Stimulated activated CD4-positive, alpha-beta T cell treated with anti-CD3 and anti-CD28 coated beads, Interleukin-2, amount 100 ng/mL, for 4 hours (primary cell): ENCODE measurements around the gene NTM.

Experiments used
- DNase-seq: peaks from one replicate; pipeline ENCODE4 v3.0.0-alpha.2; 2020; ENCODE audit warnings: low read depth

The NTM gene

GRCh38 chr11:131865860-131866259, 495.4 kb downstream of the NTM start:
- no peak for DNase-seq

DNA sequence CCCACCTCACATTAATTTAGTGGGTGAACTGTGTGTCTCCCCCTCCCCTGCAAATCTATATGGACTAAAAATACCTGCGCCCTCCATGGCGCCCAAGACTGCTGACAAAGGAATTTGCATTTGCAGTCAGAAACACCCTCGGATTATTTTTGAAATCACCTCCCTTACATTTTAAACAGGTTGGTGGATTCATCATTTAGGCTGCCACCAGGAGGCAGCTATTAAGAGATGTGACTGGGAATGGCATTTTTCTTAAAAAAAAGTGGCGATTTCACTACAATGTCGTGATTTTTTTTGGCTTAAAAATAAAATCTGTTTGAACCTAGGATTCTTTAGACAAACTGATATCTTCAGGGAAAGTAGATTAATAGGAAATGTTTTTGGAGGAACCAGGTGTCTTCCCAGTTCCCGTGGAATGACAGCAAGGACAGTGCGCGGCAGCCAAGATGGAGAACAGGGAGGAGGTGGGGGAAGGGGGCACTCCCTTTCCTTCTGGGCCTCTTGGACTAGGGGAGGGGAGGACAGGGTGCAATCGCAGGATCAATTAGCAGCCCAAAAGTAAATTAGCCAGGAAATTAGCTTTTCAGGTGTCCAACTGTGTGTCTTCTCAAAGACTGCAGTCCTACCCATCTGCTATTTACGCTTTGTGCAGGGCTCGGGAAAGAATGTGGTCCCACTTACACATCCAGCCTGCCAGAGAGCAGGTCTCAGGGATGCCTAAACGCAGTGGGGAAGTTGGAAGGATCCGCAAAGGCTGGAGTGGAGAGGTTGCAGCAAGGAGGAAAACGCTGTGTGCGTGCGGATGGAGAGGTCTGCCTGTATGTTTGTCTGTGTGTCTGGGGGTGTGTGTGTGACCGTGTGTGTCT, 496.4 kb downstream of the NTM start:
- DNase-seq = no peak

GRCh38 chr11:131867457-131868257, 497.2 kb downstream of the NTM start:
- no peak for DNase-seq

- DNase-seq = no peak
Observed at GRCh38 chr11:131868629-131869507, 498.5 kb downstream of the NTM start.

GRCh38 chr11:131870305-131870704, 499.9 kb downstream of the NTM start:
- no peak for DNase-seq

DNA sequence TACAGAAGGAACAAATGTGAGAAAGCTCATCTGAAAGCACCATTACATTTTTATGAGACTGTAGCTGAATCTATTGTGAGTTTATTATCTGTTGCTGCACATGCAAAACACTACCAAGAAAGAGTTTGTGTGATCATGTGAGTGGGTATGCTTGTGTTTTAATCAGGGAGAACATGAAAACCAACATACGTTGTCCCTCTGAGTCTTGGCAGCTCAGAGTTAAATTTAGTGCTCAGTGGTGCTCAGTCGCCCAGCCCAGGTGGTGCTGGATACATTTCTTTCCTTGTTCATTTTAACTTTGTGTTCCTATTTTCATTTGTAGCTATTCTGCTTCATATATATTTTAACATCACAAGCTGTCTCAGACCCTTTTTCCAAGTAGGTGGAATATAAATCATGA, 500.6 kb downstream of the NTM start:
- no peak for DNase-seq

DNA sequence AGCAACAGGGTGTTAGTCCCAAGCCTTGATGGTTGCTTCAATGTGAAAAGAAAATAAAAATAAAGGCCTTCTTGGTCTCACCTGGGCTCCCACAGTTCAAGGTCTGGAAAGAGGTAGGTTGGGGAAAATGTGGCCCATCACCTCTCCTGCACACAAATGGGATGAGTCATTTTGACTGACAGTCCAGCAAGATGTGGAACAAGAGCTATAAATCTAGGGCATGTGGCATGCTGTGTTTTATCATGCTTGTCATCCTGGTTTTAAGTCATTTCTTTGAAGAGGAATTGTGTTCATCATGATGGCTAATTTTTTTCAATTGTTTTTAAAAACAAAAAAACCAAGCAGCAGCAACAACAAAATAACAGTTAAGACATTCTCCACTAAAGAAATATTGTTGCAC, 503.7 kb downstream of the NTM start:
- no peak for DNase-seq

DNA sequence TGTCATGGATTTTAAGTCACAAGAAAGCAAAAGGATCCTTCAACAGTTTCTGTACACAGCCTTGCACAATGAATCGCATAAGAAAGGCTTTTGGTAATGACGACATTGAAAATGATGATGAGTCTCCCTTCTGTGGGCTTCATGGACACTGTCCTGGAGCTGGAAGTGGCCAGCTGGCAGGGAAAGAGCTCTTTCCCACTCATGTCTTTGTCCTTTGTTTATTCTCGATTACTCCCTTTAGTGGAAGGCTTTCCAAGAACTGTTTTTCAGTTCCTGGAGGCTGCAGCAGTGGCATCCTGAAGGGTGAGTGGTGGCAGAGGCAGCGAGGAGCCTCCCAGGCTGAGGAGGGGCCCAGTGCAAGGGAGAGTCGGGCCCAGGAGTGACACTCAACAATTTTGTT, 505.2 kb downstream of the NTM start:
- DNase-seq = no peak

DNA sequence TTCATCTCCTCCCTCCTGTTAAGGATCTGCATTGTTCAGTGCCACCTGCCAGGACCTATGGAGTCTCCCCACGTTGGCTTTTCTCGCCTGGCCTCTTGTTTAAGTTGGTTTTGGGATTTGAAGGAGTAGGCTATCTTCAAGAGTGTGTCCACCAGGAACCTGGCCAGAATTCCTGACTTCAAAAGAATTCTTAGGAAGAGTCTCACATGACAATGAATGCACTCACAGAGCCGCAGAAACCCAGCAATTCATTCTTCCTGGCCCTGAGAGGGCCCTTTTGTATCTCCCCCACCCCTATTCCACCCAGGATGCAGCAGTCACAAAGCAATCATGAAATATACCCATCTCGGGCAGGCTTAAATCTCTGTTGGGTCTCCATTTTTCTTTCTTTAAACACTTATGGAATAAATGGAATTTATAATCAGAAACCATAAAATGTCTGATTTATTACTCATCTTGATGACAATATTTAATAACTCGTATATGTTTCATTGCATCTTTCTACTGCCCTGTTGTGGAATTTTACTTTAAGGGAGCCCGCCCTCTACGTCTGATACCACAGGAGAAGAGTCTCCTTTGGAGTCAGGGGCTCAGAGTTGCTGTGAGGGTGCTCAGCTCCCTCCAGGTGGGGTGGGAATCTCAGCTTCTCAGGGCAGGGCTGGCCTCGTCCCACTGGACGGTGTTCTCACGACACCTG, 507.0 kb downstream of the NTM start:
- no peak for DNase-seq

DNA sequence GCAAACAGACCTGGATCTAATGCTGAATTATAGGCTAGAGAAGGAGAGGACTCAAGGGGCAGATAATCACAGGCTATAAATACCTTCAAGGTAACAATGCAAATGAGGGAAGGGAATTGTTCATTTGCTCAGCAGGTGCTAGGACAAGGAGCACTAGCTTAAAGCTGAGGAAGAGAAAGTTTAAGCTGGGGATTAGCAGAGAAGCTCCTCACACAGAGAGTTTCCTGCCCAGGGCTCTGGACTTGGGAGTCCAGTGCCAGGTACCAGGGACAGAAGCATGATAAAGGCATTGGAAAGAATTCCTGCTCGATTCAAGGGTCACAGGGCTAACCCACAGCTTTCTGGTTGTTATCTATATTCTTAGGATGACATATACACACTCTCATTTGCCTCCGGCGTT, 509.9 kb downstream of the NTM start:
- no peak for DNase-seq

DNA sequence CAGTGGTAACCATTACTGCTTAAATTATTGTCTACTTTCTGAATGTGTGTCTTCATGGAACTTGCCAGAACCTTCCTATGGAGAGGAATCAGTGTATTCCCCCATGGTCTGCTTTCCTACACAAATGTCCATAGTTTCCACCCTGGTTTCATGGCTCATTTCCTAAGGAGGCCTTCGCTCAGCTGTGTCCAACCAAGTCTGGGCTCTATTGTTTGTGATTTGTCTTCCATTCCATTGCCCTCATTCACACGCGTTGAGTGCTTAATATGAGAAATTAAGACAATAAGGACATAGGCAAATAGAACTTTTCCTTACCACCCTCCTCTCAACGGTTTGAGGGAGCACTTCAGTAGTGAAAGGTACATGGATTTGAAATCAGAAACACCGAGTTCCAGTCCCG, 510.6 kb downstream of the NTM start:
- DNase-seq = no peak

GRCh38 chr11:131883332-131883731, 512.9 kb downstream of the NTM start:
- no peak for DNase-seq

DNA sequence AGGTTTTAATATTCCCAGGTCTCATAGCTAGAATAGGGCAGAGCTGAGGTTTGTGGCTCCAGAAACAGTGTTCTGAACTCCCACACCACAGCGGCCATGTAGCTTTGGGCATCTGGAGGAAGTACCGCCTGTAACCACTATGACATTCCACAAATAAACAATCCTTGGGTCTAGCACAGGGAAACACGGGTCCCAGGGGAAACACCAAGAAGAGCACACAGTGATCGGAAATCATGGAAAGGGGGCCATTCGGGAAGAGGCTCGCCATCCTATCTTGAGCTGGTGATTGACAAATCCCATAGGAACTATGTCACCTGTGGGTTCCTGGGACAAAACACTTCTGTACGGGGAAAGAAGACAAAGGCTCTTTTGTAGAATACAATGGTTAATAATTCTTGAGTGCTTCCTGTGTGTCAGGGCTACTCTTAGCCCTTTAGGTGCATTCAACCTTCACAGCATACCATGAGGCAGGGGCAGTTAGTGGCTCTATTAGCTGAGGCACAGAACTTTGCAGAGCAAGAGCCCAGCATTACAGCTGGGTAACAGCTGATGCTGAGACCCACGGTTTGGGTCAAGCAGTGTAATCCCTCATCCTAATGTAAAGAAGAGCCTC, 514.2 kb downstream of the NTM start:
- DNase-seq = no peak

DNA sequence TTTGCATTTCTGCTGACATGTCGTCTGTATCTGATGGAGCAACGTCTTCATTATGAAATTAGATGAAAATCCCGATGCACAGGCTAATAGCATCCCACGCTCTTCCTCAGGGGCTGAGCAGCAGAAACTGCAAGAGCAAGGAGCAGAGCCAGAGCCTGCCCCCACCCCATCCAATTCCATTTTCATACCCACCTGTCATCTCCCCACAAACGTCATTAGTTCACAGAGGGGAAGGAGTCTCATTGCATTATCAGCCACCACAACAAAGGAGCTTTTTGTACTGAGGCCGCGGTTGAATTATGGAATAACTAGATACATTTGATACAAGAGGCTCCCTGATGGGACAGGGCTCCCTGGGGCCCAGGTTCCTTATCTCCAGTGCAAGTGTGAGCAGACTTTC, 515.0 kb downstream of the NTM start:
- no peak for DNase-seq

GRCh38 chr11:131886201-131886600, 515.8 kb downstream of the NTM start:
- no peak for DNase-seq

- no peak for DNase-seq
Observed at GRCh38 chr11:131888230-131888855, 517.9 kb downstream of the NTM start.

GRCh38 chr11:131889146-131889577, 518.7 kb downstream of the NTM start:
- DNase-seq = no peak

DNA sequence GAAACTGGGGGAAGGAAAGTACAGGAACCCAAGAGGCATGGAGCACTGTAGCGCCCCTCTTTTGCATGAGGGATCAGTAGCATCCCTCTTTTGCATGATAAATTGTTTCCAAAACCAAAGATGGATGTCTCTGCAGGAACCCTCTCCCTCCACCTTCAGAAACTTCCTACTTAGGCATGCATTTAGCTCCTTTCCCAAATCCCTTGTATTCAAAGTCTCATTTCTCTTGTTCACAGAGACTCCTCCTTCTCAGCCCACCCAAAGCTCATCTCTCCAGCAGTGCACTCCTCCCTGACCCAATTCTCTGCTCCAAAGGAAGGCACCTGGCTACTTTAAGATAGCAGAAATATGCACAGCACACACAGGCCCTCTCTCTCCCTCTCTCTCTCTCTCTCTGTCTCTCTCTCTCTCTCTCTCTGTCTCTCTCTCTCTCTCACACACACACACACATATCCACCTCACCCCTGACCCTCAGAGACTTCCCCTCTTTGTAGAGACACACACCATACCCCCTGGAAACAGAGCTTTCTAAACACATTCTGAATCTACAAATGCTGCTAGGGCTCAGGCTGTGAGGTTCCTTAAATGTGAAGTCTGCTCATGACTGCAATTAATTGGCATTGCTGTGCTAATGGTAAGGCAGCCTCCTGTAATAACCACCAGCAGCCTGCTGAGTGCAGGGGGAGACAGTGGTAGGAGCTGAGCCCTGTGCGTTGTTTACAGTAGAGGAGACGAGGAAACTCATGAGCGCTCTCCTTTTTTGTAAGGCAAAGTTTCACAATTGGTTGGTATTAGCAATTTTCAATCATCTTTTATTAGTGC, 519.6 kb downstream of the NTM start:
- no peak for DNase-seq

DNA sequence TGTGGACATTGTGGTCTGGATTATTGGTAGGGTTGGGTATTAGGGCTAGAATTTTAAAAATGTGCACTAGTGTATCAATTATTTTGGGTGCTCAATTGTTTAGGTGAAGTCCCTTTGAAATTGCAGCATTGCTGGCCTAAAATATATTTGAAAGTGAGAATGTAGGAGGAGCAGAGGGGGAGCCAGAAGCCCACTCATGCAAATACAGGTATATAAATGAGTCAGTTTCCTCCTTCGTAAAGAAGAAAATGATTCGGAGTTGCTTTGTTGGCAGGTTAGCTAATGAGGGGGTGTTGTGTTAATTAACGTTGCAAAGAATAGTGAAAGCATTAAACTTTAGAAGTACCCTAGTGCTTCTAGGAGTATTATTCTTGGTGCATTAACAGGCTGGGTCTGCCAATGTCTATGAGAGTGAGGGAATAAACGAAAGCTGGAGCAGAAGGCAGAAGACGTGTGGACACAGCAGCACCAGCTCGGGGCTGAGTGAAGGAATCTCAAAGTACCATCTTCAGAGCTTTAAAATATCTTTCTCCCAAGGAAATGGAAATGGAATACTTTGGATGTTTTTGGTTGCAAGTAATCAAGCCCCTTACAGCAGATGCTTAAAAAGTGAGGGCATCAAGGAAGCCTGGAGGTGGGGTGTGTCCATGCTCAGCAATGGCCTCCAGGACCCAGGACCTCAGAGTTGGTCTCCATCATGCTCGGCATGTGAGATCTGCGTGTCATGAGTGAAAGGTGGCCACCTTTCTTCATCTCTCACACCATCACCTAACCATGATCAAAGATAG, 522.9 kb downstream of the NTM start:
- DNase-seq = no peak
